Right ventricle myocardium inferior (tissue), 1 donor: ENCODE results near the gene CGNL1. TPM values are rescaled to one million over a fixed set of nuclear protein-coding genes. Genes with fewer than 3 reads are reported as not detected.
A peak's percentile ranks its signal among the peaks of the same experiment; 100 is the strongest.

Source experiments
- ATAC-seq: fragments of 200-7000 bp; cut with Tn5 transposase; one replicate; pipeline ENCODE4 v1.9.1; 2020; ENCODE audit warnings: mild to moderate bottlenecking, moderate library complexity
- DNase-seq: peaks from one replicate; pipeline ENCODE4 v3.0.0; 2021; ENCODE audit errors: missing footprints
- intact Hi-C: fragments of 100-400 bp; cut with DNase I; formaldehyde crosslinking; loops from one replicate; pipeline ENCODE4 v1.11.0; 2022
- total RNA-seq: library from RNA; stranded (reverse); fragmentation: NEBNext Ultra II Directional; extraction: Animal tissue kit (Norgen Biotek cat#: 25700); gene quantifications from one replicate; pipeline ENCODE4 v1.2.1, GENCODE V29; 2021
- donor health status: DM: no; HTN: yes; CAD: no; lungs with severe emphysema.

Gene CGNL1
- total RNA-seq, 1 donor from 2014 or later: 10.0 TPM

DNA sequence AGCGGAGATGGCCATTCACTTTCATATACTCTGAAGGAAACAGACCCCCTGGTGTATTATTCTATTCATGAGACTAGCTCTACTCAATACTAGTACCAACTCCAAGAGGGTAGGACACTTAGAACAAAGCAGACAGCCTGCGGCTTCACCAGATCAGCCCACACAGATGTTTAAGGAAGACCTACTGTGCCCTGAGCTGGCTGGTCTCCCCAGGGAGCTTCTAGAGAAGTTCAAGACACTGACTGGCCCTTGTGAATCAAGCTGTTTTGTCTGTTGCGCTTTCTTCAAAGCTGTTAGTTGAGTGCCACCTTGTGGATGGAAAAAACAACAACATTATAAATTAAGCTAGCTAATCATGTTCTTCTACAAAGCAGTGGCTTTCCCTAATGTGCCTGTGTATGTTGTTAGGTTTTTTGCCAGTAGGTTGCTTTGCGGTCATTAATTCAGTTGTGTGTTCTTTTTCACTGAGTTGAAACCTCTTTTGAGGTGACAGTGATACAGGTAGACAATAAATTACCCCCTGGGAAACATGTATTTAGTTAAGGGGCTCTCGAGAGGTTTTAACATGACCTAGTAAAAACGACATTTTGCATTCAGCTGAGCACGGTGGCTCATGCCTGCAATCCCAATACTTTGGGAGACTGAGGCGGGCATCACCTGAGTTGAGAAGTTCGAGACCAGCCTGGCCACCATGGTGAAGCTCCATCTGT is 151.2 kb downstream of the CGNL1 start:
- DNase-seq (peak; percentile 71), ATAC-seq (peak; percentile 75)
- intact Hi-C loops: loop anchor here (1.0 to 10.0 kb wide), 2 partner anchors 187 to 373 kb away; no protein-coding TSS in a partner anchor

DNA sequence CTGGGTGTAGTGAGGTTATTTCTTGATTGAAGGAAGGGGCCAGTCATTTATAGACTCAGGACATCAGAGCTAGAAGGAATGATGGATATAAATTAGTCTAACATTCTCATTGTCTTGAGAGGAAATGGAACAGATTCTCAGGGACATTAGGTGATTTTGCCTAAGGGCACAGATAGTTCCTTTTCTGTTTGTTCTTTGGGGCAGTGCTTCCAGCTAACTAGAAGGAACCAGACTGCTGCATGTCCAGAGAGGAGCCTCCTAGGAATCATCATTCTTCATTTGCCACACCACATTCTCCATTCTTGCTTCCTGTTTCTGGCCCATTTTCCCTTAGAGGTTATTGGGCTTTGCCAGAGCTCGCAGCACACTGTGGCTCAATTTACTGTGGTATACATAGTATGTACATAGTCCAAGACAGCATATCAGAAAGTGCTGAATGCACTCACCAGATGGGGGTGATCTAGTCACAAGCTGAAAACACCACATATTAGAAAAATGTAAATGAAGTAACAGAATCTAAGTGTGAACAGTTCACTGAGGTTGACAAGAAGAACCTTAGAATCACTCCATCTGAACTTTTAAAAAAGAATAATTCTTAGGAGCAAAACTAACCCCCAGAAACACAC is 152.7 kb downstream of the CGNL1 start:
- intact Hi-C loops: loop anchor here (10.0 kb wide), 1 partner anchor 374 kb away; no protein-coding TSS in a partner anchor
- no peak for DNase-seq
- ATAC-seq: no peak

DNA sequence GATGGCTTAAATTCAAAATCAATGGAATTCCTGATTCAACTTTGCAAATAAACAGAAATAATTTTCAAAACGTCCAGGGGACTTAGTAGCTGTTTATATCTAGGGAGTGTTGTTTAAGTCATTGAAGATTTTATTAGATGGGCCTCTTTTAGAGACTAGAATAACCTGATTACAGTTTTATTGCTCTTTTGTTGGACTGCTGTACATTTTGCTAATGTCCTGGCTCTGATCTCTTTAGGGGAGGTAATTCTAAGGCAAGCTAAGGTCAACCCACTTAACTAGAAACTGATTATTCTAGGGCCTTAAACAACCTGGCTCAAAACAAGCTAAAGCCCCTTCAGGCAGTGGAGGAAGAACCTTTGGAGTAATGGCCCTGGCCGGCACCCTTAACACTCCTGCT is 153.4 kb downstream of the CGNL1 start:
- intact Hi-C loops: loop anchor here (10.0 kb wide), 1 partner anchor 375 kb away; no protein-coding TSS in a partner anchor

DNA sequence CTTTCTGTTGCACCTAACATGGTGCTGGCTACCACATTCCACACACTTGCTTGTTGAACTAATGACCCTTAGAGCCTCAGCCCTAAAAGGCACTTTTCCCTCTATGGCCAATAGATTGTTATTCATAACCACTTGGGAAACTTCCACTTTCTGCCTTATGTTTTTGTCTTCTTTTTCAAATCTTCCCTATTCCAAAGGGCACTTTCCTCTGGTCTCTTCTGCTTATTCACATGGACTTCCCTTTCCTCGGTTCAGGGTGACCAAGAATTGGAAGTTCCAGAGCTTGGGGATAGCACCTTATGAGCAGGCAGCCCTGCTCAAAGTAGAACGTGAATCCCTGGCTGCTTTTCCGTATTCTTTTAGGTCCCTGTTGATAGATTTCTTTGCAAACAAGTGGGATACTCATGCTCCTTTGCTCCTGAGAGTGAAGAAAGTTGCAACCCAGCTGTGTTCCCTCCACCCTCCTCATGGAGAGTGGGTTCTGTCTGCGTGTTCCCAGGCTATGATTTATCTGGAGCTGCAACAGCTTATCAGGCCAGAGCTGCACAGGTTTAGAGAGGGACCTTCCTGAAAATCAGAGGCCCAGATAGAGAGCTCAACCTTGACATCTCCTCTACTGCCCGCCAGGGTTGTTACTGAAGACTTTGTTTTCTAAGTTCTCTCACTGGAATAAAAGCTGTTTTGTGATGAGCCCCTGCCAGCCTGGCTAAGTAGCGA is 156.6 kb downstream of the CGNL1 start:
- ATAC-seq: no peak
- intact Hi-C loops: no loop called here
- DNase-seq: no peak

More for the DNA sequence above, 153.4 kb downstream of the CGNL1 start:
- no peak for DNase-seq
- ATAC-seq: no peak

DNA sequence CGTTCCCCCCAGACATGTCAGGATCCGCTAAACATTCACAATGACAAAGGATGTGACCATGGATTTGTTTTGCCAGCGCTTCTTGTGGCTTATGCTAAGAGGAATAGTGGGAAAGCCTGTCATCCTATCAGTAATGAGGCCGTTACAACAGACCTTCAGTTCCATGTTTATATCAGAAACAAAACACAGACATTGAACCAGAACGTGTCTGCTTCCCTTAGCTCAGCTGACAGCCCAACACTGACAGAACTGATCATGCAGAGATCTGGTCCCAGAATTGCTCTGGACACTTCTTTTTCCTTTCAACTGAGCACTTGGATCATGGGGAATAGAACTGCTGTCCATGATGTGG is 157.1 kb downstream of the CGNL1 start:
- DNase-seq: no peak
- ATAC-seq: no peak
- intact Hi-C loops: no loop called here

DNA sequence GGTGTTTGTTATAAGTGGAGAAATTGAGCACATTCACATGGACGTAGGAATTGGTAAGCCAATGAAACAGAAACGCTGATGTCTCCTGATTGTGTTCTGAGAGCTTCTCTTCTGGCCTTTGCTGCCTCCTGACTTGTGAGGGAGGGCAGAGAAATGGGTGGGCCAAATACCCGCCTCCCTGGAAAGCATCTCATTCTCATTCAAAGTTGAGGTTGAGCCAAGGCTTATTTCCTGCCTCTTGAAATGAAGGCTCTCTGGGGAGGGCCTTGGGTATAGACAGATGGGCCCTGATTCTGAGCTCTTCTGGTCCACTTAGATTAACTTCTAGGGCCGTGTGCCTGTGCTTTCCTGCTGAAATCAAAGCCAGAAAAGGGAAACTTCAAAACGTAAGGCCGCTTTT is 158.0 kb downstream of the CGNL1 start:
- DNase-seq (no peak), ATAC-seq (peak; percentile 71)
- intact Hi-C loops: no loop called here

DNA sequence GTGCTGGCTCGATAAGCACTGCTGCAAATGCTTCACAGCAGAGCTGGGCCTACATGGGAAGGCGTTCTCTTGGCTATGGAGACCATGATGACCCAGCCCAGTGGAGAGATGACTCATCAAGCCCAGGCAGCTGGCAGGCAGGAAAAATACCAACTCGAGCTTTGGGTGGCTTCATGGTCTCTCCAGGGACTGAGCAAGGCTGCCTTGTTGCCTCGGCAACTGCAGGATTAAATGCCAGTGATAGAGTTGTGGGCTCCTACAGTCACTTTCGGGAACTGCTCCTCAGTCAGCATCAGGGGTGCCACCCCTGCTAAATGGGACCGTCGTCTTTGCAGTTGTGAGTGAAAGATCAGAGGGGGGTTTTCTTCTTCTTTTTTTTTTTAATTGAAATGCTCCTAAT is 160.8 kb downstream of the CGNL1 start:
- intact Hi-C loops: no loop called here

DNA sequence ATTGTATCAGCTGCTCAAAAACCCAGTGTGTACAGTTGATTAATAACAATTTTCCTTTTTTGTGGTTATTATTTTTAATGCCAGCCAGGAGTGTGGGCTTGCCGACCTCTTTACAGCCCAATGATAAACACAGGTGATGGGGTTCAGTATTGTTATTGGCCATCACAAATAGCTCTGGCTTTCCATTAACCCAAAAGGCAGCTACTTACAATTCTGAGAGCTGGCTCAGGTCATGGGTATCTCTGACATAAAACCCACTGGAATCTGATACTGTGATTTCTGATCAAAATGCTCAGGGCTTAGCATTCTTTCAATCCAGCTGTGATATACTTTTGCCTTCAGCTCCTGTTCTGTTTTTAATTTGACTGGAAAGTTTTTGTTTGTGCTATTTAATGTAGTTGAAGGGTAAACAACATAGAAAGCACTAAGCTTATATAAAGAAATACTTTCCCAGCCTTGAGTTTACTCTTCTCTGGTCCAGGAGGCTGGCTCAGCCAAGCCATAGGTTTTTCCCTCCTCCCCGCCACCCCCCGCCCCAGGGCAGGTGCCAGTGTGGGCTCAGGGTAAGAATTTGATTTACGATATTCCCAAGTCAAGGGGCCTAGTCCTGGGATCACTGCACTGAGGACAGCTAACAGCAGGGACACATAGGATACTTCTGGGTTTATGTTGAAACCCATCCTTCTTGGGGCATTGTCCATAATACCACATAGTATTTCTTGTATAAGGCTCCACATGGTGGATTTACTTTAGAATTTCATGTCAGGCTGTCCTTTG is 161.4 kb downstream of the CGNL1 start:
- no peak for ATAC-seq
- intact Hi-C loops: no loop called here
- no peak for DNase-seq

More for the DNA sequence above, 160.8 kb downstream of the CGNL1 start:
- DNase-seq (no peak), ATAC-seq (no peak)

DNA sequence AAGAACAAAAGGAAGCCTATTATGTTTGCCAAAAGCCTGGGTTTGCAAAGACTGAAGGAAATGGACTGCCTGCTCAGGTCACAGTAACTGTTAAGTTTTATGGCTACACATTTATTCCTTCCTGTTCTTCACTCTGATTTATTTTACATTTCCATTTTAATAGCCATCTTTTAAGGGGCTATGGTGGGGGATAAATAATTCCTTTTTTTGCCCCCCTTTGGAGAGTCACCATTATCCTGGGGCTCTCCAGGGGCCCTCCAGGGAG is 161.9 kb downstream of the CGNL1 start:
- ATAC-seq (no peak), DNase-seq (no peak)
- intact Hi-C loops: no loop called here

DNA sequence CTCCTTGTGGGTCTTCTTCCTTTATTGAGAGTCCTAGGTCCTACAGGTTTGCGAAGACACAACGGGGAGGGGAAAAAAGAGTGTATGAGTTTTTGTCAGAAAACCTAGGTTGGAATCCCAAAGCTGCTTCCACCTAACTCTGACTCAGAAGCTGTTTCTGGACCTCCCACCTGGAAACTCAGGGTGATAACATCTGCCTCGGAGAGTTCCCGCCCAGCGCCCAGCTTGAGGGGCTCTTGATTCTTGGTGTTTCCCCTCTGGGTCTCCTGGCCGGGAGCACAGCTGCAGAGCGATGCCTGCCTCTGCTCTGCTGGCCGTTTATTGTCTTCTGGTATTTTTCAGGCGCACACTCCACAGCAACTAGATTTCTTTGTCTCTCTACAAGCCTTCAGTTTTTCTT is 162.5 kb downstream of the CGNL1 start:
- ATAC-seq: no peak
- DNase-seq: no peak
- intact Hi-C loops: no loop called here

DNA sequence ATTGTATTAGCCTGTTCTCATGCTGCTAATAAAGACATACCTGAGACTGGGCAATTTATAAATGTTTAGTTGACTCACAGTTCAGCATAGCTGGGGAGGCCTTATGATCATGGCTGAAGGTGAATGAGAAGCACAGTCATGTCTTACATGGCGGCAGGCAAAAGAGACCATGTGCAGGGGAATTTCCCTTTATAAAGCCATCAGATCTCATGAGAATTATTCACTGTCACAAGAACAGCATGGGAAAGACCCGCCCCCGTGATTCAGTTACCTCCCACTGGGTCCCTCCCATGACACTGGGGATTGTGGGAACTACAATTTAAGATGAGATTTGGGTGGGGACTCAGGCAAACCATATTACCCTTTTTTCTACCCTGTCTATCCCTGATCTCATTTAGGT is 163.9 kb downstream of the CGNL1 start:
- intact Hi-C loops: no loop called here
- ATAC-seq (no peak), DNase-seq (no peak)

DNA sequence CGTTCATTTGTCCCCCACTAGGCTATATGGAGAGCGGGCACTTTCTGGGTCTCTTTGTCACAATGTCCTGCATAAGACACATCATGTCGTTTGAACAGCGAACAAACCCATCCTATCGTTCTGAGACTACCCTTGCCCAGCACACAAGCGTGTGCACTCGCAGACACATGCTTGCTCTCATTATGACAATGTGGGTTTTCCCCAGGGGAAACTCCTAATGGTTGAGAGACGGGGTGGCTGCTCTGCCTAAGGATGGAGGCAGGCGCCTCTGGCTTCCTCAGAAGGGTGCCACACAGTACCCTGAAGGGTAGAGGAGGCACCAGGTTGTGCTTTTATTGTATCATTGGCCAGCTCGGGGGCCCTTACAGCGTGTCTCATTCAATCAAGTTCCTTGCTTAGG is 164.4 kb downstream of the CGNL1 start:
- DNase-seq (no peak), ATAC-seq (no peak)
- intact Hi-C loops: no loop called here

DNA sequence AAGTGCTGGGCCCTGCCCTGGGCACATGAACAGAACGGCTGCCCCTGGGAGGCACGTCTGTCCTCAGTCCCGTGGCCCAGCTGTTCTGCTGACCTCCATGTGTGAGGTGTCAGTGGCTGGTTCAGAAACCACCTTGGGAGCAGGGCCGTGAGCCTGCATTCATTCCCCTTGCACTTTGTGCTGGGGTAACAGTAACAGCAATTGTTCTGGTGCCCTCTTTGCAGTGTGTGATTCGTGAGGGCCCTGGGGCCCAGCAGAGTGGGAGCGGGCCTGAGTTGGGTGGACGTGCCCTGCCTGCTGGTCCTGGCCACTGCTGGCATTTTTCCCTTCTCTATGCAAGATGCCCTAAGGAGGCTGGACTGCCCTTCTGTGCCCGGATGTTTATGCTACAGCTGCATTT is 165.0 kb downstream of the CGNL1 start:
- intact Hi-C loops: no loop called here
- no peak for ATAC-seq
- DNase-seq: no peak

DNA sequence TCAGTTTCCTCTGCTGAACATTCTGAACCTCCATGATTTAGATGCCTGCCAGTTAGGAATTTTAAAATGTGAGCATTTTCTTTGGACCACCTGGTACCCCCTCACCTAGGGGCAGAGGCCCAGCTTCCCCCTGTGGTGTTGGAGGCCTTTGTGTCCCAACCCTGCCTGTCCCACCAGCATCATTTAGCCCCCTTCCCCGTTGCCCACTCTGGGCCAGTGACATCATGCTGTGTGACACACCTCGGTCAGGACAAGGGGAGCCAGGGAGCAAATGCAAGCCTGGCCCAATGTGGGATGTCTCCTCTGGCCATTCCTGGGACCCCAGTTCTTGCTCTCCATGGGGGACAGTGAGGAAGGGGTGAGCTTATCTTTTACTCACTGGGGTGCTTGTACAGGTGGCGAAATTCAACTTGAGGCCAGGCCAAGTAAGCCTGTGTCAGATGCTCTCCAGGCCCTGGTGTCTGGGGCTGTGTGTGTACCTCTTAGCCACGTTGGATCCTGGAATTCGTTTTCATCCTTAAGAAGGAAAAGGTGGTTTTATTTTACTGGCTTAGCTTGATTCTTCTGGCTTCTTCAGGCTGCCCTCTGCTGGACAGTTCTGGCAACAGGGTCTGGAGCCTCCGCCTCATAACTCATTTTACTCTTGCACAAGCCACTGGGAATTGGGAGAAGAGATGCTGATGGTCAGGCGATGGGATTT is 165.7 kb downstream of the CGNL1 start:
- ATAC-seq (peak; percentile 49), DNase-seq (peak; percentile 75)
- intact Hi-C loops: no loop called here

DNA sequence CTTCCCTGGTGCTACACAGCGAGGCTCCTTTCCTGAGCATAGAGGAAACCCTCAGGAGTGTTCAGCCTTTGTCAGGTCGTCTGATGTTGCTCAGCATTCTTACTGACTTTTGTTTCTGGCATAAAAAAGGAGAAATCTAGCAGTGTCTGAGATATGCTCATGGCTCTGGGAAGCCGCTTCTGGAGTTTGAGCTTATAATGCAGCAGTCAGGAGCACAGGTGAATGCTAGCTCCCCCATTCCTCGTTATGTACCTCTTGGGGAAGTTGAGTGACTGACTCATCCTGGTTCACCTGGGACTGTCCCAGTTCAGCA is 166.2 kb downstream of the CGNL1 start:
- intact Hi-C loops: no loop called here
- DNase-seq (no peak), ATAC-seq (no peak)

DNA sequence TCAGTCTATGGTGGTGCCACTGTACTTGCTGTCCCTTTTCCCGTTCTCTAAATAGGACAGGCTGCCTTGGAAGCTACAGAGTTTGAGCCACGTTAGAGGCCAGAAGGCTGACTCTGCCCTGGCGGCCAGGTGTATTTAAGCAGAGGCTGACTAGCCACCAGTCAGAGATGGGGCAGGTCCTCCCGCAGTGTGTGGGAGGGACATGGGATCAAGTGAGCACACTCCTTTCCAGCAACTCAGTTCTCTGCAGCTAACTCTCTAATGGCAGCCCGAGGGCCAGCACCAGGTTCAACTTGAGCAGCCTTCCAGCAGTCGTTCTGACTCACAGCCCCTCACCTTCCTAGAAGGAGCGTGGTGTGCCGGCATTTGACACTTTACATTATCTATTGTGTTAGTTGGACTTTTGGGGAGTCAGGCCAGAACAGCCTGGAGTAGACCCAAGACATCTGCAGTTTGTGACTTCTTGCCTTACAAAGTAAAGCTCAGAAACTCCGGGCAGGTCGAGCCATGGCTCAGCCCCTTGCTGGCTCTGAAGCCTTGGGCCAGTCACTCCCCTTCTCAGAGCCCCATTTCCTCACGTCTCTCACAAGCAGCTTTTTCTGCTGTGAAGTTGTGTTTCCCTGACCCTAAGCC is 168.7 kb downstream of the CGNL1 start:
- intact Hi-C loops: no loop called here
- DNase-seq: no peak
- ATAC-seq: no peak

DNA sequence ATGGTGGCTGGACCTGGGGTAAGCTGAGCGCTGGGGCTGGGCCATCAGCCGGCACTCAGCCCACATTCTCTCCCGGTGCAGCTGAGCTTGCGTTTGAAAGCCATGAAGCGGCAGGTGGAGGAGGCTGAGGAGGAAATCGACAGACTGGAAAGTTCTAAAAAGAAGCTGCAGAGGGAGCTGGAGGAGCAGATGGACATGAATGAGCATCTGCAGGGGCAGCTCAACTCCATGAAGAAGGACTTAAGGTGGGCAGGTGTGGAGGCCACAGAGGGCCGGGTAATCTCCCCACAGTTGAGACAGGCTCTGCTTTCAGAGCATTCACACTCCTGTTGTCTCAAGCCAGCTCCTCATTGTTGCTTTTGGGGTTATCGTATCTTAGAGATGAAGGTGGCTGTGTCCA is 169.7 kb downstream of the CGNL1 start:
- no peak for ATAC-seq
- no peak for DNase-seq
- intact Hi-C loops: no loop called here

DNA sequence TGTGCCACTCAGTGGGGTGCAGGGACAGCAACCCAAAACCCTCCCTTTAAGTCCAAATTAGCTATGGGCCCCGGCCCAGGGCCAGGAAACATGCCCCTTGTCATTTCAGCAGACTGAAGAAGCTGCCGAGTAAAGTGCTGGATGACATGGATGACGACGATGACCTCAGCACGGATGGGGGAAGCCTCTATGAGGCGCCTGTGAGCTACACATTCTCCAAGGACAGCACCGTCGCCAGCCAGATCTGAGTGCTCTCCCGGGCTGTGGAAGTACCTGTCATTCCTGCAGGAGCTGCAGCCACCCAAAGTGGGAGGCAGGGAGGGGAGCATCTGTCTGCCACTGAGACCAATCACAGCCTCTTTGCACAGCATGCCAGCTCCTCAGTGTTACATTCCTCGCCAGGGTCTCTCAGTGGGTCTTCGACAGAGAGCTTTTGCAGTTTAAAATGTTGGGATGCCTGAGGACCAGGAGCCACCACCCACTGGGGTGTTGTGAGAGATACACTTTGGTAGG is 171.0 kb downstream of the CGNL1 start:
- ATAC-seq: no peak
- DNase-seq: no peak
- intact Hi-C loops: no loop called here

DNA sequence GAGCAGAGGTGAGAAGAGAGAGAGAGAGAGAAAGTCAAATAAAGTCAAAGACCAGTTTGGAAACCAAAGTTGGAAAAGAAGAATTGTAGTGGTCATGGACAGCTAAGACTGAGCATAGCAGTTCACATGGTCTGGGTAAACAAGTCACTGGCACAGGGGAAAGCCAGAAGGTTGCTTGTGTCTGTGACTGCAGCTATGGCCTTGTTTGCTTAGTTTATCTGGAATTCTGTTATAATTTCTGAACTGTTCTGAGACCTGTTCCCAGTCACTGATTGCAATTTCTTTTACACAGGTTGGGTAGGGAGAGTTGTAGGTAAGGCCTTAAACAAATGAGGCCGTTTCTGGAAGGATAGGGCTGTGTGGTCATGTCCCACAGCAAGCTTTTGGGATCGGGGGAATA is 172.0 kb downstream of the CGNL1 start:
- intact Hi-C loops: no loop called here
- no peak for ATAC-seq
- no peak for DNase-seq
